GM21619 (cell line): Measurements from ENCODE around the gene RGS12.
"Not testable (repeated sequence)": the region's sequence is repeated elsewhere in the genome, so short reads cannot be mapped to it uniquely, and the experiment has no call there.

Experiments used
- ATAC-seq: cut with Tn5 transposase; IDR thresholded peaks from one replicate; pipeline ENCODE4 v1.9.1; 2021; ENCODE audit not compliant: unreplicated experiment

The RGS12 gene

DNA sequence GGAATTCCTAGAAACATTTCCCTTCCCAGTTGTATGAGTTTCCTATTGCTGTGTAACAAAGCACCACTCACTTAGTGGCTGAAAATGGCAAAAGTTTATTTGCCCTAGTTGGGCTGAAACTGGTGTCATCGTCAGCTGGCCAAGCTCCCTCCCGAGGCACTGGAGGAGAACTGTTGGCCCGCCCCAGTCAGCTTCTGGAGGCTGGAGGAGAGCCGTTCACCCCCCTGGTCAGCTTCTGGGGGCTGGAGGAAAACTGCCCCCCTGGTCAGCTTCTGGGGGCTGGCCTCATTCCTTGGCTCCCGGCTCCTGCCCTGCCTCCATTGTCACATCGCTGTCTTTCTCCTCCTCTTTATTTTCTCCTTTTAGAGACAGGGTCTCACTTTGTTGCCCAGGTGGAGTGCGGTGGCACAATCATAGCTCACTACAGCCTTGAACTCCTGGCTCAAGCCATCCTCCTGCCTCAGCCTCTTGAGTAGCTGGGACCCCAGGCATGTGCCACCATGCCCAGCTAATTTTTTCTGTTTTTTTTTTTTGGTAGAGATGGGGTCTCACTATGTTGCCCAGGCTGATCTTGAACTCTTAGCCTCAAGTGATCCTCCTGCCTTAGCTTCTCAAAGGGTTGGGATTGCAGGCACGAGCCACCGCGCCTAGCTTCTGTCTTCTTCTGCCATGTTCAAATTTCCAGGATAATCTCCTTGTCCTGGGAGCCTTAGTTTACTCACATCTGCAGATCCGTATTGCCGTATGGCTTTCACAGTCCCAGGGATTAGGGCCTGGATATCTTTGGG, 3.2 kb downstream of the RGS12 start:
- ATAC-seq = no peak

DNA sequence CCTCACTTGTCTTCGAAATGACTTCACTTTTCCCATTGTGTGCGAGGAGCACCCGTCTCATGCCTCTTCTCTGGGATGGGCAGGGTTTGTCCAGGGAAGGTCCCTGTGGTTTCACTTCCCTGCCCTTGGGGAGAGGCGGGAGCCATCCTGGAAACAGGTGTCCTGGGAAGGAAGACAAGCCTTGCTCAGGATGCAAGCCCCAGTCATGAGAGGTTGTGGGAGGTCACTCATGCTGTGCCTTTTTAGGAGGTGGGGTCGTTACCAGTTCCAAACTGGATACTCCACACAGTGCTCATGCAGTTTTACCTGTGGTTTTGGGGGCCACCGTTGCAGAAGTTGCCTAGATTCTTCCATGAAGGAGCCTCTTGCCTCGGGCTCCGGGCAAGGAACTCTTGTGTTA, 3.8 kb downstream of the RGS12 start:
- ATAC-seq = no peak

DNA sequence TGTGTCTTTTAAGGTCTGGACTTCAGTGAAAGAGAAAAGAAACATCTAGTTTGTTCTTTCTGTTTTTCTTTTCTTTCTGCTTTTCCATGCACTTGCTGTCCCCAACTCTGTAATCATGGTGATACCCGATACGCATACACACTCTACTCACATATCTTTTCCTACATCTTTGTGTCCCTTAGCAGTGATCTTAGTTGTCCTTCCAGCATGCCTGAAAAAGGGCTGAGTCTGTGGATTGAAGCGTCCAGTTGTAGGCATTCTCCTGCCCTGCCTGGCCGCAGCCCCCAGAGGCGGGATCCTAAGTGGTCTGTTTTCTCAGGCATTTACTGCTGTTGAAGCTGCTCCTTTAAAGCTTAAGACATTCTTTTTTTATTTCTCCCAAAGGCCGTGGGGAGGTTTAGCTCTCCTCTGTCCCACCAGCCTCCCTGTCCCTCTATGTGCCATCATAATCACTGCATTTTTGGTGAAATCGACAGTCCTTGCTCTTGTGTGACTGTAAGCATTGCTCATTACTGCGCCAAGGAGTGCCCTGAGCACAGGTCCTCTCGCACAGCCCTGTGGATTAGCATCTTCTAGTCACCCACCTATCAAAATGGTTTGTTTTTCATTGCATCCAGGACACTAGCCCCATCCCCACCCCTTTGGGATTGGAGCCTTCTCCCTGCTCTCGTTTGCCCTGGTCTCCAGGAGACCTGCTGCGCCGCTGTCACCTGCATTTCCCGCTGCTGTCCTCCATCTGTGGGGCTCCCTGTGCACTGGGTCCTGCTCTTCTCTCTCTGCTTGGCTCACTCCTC, 4.4 kb downstream of the RGS12 start:
- no peak for ATAC-seq

DNA sequence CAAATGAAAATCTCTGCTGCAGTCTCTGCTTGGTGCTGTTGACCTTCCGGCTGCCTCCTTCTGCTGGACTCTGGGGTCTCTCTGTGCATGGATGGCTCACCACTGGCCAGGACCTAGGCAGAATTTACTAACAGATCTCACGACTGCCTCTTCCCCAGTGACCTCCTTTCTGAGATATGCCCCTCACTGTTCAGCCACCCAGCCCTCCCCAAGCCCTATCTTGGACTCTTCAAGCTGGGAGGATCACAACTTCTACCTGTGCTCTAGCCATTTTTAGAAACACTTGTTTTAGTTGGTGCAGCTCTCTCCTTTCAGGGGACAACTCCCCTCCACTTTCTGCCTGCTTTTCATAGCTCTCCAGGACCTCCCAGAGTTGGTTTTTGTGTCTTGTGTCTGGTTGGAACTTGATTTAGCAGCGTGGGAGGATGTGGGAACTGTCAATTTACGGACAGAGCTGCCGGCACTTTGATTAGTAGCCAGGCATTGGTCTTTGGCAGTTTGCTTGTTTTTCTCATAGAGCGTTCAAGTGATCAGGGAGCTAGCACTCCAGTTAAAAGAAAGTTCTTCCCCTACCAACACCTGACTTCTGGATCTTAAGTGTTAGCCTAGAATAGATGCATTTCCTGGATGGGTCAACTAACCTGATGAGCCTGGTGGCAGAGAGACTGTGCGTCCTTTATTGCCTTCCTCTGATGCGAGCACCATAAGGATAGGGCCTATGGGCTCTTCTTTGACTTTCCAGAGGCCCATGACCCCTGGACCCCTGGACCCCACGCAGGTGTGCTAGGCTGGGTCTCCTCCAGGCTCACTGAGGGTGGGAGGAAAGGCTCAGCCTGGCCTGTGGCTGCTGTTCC, 6.5 kb downstream of the RGS12 start:
- ATAC-seq = no peak

DNA sequence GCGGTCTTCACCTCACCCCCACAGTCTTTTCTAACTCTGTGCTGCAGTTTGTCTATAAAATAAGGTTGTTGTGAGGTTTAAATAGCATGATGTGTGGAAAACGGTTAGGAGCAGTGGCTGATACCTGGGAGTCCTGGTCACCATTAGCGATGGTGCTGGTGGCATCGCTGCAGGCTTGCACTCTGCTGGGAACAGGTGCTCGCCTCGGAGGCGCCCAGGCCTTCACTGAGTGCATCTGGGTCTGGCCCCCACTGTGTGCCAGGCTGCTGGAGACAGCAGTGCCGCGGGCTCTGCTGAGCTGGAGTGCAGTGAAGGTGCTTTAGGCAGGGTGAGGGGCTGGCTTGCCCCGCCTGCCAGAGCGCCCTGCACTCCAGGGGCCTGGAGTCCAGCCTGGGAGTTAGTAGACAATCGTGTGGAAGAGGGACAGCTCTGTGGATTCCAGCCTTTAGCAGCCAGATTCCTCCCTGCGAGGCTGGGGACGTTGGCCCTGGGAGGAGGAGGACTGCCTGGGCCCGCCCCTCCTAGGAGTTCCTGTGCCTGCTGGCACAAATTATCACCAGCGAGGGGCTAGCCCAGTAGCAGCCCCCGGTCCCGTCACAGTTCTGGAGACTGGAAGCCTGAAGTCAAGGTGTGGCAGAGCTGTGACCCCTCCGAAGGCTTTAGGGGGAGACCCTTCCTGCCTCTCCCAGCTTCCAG, 7.3 kb downstream of the RGS12 start:
- no peak for ATAC-seq

DNA sequence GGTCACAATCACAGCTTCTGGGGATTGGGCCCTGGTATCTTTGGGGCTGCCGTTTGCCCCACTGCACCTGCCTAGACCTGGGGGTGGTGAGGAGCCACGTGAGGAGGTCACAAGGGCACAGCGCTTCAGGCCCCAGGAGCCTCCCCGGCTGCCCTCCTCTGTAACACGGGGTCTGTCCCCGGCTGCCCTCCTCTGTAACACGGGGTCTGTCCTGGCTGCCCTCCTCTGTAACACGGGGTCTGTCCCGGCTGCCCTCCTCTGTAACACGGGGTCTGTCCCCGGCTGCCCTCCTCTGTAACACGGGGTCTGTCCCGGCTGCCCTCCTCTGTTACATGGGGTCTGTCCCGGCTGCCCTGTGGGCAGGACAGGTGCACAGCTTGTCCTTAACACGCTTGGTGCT, 8.1 kb downstream of the RGS12 start:
- not testable (repeated sequence) for ATAC-seq

DNA sequence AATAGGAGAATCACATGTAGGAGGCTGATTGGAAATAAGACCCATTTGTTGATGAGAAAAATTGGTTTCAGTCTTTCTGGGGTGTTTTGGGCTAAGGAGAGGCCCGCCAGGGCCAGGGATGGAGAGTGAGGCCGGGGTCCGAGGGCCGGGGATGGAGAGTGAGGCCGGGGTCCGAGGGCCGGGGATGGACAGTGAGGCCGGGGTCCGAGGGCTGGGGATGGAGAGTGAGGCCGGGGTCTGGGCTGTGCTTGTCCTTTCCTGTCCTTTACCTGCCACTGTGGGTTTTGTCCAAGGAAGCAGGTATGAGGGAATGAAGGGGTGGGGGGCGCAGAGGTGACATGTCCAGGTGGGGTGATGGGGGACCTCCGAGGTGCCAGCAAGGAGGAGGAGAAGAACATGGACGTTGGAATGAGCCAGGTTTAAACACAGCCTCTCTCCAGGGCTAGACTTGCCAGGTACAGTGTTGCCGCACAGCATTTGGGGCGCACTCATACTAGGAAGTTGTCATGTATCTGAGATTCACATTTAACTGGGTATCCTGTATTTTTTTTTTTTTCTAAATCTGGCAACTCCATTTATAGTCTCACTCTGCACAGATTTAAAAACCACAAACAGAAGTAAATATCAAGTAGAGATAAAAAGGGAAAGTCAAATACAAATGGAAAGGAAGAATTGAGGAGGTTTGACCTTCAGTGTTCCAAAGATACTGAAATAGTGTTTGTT, 8.8 kb downstream of the RGS12 start:
- no peak for ATAC-seq

DNA sequence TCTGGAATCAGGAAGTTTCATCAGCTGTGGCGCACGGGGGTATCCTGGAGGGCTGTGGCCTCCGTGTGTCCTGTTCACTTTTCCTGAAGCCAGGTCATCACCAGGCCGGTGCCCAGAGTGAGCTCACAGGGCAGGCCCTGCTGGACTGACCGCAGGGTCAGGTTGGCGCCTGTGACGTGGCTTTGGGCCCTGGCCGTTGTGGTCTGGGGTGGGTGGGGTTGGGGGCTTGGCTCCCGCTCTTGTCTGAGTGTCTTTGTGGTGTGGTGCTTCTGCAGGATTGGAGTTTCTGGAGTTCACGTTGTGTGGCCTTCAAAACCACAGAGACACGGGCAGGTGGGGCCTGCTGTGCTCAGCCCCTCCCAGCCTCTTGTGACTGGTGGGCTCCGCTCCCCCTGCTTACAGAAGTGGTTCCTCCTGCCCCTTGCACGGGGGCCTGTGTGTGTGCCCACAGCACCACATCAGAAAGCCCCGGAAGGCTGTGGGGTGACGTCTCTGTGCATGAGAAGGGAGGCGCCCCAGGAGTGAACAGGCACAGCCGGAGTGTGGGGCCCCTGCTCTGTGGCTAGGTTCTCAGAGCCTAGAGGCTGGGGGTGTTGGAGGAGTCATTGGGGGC, 9.5 kb downstream of the RGS12 start:
- no peak for ATAC-seq

DNA sequence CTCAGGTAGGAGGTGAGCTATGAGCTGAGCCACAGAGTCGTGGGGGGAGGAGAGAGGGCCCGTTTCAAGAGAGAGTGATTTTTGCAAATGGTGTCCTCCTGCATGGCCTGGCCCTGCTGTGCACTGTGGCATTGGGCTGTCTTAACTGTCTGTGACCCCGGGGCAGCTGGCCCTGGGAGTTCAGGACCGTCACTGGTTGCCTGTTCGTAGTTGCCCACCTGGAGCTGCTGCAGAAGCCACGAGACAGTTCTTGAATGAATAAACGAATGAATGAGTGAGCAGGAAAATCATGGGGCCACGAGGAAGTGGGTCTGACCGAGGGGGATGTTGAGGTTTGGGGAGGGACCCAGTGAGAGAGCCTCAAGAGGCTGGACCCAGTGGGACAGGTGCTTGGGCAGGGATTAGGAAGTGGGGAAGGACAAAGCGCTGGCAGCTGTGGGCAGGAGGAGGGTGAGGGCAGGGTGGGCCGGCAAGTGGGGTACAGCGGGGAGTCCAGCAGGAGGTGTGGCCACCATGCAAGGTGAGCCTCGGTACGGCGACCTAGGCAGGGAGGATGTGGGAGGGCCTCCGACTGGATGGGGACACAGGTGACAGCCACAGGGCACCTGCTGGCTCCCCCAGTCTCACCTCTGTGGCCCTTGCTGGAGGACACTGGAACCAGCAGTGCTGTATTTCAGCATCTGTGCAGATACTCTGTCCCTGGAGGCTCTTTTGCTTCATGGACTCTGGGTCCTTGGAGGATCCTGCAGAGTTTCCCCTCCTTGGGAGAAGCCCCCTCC, 10.2 kb downstream of the RGS12 start:
- ATAC-seq = no peak

DNA sequence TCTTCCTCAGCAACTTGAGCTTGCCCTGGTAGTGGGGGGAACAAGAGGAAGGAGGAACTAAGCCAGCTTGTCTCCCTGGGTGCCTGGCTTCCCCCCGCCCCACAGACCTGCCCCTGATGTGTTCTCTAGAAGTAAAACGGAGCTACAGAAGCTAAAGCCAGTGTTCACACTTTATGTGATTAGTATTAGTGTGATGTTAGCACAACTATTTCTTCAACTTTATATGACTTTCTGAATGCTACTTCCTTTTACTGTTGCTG, 10.7 kb downstream of the RGS12 start:
- no peak for ATAC-seq

DNA sequence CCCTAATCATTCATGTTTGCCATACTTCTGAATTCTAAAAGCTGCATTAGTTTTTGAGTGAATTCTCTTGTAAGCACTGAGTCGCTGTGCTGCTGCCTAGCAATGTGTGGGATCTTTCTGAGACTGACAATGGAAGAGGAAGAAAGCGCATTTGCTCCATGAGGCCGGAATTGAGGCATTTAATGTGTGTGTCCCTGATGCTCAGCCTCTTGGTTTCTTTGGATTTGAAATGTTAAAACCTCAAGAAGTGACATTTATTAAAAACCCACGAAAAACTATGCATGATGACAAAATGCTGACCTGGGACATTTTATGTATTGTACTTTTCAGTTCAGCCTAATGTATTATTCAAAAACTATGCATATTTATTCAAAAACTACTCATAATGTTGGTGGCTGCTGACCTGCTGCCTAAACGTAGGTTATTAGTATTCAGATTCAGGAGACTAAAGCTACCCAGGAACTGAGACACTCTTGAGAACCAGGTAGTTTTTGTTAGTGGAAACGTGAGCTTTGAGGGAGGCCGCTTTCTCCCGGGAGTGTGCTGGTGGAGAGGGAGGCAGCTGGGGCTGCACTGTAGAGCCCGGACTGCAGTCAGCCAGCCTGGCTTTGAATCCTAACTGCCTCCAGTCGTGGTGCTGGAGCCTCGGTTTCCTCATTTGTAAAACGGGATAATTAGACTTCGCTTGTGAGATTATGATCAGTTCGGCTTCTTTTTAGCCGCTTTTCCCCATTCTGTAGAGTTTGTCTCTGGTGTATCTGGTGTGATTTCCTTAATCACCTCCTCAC, 11.3 kb downstream of the RGS12 start:
- ATAC-seq = no peak

DNA sequence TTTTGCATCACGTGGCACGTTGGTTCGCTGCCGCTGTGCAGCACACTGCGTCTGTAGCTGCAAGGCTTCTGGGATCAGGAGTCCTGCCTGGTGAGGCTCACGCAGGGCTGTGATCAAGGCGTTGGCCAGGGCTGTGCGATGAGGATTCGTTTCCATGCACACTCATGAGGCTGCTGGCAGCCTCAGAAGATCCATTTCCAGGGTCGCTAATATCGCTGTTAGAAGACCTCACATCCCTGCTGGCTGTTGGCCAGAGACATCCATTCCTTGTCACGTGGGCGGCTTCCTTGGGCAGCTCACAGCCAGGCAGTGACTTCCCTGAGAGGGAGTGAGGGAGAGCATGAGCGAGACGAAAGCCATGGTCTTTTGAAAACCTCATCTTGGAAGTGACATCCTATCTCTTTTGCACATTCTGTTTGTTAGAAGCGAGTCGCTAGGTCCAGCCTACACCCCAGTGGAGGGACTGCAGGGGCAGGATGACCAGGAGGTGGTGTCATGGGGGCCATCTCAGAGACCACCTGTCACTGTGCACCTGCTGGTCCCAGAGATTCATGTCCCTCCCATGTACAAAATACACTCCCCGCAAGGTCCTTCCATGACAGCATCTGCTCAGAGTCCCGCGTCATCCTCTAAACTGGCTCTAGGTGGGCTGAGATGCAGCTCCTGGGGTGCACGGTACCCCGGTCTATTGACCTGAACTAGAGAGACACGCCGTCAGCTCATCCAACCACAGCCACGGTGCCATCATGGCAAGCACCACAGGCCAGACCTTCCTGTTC, 12.2 kb downstream of the RGS12 start:
- ATAC-seq = no peak

DNA sequence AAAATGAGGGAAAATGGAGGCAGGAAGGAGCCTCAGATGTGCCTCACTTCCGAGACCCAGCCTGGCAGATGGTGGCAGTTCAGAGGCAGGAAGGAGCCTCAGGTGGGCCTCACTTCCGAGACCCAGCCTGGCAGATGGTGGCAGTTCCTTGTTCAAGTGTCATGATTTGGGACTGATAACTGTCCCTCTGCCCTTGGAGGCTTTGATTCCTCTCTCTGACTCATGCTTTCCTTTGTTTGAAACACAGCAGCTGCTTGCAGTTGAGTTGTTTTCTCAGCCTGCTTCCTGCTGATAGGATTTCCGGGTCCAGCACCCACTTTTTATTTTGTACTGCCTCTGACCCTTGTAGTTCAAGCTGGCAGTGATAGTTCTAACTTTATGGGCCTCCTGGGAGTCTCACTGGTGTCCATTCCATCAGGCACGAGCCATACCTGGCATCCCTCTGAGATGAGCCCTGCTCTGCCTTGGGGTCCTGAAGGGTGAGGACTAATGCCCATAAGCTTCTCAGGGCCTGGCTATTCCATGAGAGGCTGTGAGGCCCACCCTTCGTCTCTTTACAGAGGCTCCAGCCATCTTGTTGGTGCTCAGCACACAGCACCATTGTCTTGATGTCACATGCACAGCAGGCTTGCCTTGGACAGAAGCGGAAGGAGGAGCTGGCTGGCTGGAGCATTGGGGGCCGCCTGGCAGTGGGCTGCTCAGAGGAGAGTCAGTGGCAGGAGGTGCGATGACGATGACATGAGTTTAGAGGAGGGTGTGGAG, 13.0 kb downstream of the RGS12 start:
- ATAC-seq = no peak

DNA sequence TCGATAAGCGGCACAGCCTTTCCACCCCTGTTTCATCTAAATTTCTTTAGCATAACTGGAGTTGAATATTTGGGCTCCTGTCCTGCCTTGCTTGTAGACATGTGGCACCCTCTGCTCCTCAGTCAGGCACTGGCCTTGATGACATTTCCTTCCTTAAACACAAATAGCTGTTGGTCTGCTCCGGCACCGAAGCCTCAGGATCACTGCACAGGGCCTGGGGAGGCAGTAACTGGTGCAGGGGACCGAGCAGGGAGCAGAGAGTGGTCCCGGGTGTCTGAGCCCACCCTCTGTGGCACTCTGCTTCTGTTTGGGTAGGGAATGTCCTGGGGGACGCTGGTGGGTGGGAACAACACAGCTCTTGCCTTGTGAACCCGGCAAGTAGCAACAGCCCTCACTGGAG, 13.6 kb downstream of the RGS12 start:
- ATAC-seq = no peak

DNA sequence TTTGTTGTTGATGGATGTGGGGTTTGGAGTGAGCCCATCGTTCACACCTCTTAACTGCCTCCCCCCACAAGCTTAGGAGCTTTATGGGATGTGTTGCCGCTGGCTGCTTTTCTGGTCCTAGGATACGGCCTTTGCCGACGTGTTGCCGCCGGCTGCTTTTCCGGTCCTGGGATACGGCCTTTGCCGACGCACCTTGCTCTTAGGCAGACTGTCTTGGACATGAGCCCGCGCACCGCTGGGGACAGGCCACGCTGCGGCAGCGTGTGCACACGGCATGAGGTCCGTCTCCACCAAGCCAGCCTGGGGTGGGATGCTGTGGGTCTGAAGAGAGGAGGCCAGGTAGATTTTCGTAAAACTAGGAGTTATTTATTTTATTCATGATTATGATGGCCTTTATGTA, 14.2 kb downstream of the RGS12 start:
- no peak for ATAC-seq

DNA sequence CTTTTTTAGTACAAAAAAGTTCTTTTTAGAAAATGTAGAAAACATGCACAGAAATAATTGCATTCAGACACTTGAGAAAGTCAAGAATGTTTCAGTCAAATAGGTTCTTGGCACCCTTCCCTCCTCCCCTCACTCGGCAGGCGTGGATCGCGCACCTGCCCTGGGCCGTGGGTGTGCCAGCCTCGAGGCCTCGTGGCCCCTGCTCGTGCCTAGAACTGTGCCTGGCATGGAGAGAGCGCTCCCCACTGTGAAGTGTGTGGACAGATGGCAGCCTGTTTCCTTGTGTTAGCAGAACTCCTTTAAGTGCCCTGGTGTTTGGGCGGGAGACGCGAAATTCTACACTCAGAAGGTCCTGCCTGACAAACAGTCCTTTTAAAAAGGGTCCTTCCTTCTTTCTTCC, 14.7 kb downstream of the RGS12 start:
- ATAC-seq = no peak

DNA sequence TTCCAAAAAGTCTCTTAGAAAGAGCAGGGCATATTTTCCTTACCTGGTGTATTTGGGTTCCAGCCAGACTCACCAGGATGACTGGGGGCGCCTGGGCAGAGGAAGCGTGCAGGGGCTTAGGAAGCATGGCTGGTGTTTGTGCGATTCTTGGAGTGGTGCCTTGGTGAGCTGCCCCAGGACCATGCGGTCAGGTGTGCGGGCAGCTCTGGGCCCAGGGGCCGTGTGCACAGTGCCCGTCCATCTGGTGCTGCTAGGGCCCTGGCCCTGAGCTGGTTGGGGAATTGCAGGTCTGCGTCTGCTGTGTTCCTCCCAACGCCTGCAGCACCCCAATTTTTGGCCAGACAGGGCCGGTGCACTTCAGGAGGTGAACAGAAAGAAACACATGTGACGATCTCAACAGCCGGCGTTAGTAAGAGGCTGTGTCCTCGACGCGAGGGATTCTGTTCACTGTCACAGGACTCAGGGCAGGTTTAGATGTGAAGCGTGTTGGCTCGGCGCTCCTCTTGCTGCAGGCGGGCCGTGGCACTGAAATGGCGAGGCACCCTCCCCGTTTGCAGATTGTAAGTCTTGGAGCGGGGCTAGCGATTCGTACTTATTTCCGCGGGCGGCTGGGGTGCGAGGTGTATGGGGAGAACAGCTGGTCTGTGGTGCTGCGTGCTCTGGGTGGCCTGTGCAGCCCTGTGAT, 15.2 kb downstream of the RGS12 start:
- ATAC-seq = no peak
